Measurements from ENCODE around the gene PDCD7.

DNA sequence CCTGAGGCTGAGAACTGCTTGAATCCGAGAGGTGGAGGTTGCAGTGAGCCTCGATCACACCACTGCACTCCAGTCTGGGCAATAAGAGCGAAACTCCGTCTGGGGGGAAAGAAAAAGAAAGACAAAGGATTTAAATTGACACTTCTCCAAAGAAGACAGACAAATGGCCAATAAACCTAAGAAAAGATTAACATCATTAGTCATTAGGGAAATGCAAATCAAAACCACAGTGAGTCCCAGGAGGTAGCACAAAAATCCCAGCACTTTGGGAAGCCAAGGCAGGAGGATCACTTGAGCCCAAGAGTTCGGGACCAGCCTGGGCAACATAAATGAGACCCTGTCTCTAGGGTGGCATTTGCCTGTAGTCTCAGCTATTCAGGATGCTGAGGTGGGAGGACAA, 38.9 kb upstream of the PDCD7 start:
- TF ChIP-seq EZH2 (IDR thresholded peaks at IDR 0.05; ENCODE audit: insufficient read depth, low read length): no peak
- TF ChIP-seq, protein P1, sequence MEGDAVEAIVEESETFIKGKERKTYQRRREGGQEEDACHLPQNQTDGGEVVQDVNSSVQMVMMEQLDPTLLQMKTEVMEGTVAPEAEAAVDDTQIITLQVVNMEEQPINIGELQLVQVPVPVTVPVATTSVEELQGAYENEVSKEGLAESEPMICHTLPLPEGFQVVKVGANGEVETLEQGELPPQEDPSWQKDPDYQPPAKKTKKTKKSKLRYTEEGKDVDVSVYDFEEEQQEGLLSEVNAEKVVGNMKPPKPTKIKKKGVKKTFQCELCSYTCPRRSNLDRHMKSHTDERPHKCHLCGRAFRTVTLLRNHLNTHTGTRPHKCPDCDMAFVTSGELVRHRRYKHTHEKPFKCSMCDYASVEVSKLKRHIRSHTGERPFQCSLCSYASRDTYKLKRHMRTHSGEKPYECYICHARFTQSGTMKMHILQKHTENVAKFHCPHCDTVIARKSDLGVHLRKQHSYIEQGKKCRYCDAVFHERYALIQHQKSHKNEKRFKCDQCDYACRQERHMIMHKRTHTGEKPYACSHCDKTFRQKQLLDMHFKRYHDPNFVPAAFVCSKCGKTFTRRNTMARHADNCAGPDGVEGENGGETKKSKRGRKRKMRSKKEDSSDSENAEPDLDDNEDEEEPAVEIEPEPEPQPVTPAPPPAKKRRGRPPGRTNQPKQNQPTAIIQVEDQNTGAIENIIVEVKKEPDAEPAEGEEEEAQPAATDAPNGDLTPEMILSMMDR (IDR thresholded peaks at IDR 0.05; ENCODE audit: insufficient read depth, low read depth, low read length): no peak

Measured in astrocyte (in vitro differentiated cells and primary cell).